Body of pancreas (tissue), 4 donors: Measurements from ENCODE around the gene IFT74.

Experiments
- POLR2A ChIP-seq, 3 donors: fragments of 450-650 bp; IDR thresholded peaks; one replicate each; pipeline ENCODE4 v1.6.1; 2016; ENCODE audit warnings: antibody characterized with exemption in 3 of 3, mild to moderate bottlenecking in 2 of 3
- TF ChIP-seq, protein P1 (sequence below), 7 experiments: fragments of 450-650 bp in 4 of 7; fragments of 200-600 bp in 3 of 7; sonication (generic) in 3 of 7; IDR thresholded peaks; one replicate each; pipeline ENCODE4 v1.5.1; 2016 to 2019; ENCODE audit warnings: antibody characterized with exemption in 7 of 7

DNA sequence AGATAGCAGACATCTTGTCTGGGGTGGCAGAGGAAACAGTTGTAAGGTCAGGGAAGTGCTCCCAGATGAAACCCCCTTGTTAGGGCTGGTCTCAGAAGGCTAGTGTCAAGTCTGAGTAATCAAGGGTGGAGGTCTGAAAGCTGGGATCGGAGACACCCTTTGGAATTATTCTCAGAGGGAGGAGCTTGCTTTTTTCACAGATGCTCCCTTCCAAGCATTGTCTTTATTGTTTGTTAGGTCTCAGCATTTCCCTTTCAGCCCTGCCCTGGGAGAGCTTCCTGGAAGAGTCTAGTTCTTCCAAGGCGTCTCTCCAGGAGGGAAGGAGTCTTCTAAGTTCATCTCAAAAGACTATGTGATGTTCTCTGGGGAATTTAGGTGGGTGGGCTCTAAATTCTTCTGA, 156.0 kb downstream of the IFT74 start:
- TF ChIP-seq POLR2A (IDR thresholded peaks at IDR 0.05): no peak
- TF ChIP-seq, protein P1, sequence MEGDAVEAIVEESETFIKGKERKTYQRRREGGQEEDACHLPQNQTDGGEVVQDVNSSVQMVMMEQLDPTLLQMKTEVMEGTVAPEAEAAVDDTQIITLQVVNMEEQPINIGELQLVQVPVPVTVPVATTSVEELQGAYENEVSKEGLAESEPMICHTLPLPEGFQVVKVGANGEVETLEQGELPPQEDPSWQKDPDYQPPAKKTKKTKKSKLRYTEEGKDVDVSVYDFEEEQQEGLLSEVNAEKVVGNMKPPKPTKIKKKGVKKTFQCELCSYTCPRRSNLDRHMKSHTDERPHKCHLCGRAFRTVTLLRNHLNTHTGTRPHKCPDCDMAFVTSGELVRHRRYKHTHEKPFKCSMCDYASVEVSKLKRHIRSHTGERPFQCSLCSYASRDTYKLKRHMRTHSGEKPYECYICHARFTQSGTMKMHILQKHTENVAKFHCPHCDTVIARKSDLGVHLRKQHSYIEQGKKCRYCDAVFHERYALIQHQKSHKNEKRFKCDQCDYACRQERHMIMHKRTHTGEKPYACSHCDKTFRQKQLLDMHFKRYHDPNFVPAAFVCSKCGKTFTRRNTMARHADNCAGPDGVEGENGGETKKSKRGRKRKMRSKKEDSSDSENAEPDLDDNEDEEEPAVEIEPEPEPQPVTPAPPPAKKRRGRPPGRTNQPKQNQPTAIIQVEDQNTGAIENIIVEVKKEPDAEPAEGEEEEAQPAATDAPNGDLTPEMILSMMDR (IDR thresholded peaks at IDR 0.05): no peak
